ENCODE results near the gene ADARB1.

DNA sequence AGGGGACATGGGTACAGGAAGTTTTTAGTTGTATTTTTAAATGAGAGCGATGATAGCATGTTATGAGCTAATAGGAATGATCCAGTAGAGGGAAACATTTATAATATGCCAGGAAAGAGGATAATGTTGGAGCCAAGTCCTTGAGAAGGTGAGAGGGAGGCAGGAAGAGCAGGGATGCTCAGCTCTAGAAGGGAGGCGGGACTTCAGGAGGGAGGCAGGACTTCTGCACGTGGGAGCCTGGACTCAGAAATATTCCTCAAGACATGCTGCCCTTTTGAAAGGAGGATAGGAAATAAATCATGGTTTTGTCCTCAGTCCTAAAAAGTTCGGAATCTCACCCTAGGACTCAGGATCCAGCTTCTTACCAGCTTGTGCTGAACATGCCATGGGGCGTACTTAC, 5.9 kb downstream of the ADARB1 start:
- TF ChIP-seq CTCF (IDR thresholded peaks at IDR 0.05) (no peak), POLR2A (IDR thresholded peaks at IDR 0.05) (no peak)
